Liver (tissue), 9 donors: ENCODE measurements around the gene RBM38. TPM values are rescaled to one million over a fixed set of nuclear protein-coding genes. Genes with fewer than 3 reads are reported as not detected.

Source experiments
- DNase-seq: peaks from one replicate; pipeline ENCODE4 v3.0.0-alpha.2; 2017; ENCODE audit warnings: low spot score
- H3K27ac ChIP-seq, 2 donors: one replicate each; pipeline ENCODE4 v1.7.0; 2013; ENCODE audit warnings: inconsistent platforms in 2 of 2, low read length in 2 of 2, control low read depth in 1 of 2, low read depth in 1 of 2, mild to moderate bottlenecking in 1 of 2
- H3K27me3 ChIP-seq, 4 donors: one replicate each; pipeline versions ENCODE4 v1.6.1 to v1.7.0; 2013; ENCODE audit warnings: low read length in 3 of 4, inconsistent platforms in 1 of 4, mild to moderate bottlenecking in 1 of 4, moderate library complexity in 1 of 4; ENCODE audit not compliant: control insufficient read depth in 4 of 4, insufficient read depth in 4 of 4
- H3K36me3 ChIP-seq, 4 donors: one replicate each; pipeline versions ENCODE4 v1.6.1 to v1.7.0; 2013; ENCODE audit warnings: low read length in 3 of 4, mild to moderate bottlenecking in 3 of 4, low read depth in 1 of 4, moderate library complexity in 1 of 4; ENCODE audit not compliant: control insufficient read depth in 4 of 4, insufficient read depth in 3 of 4
- H3K4me1 ChIP-seq, 4 donors: one replicate each; pipeline versions ENCODE4 v1.6.1 to v1.7.0; 2013; ENCODE audit warnings: low read length in 3 of 4, mild to moderate bottlenecking in 3 of 4, moderate library complexity in 1 of 4; ENCODE audit not compliant: control insufficient read depth in 4 of 4, insufficient read depth in 4 of 4
- H3K4me3 ChIP-seq, 3 donors: one replicate each; pipeline versions ENCODE4 v1.6.1 to v1.7.0; 2013; ENCODE audit warnings: low read length in 3 of 3, control low read depth in 1 of 3, low read depth in 1 of 3, mild to moderate bottlenecking in 1 of 3
- H3K9ac ChIP-seq, 2 donors: one replicate each; pipeline ENCODE4 v1.7.0; 2013; ENCODE audit warnings: low read length in 2 of 2, mild to moderate bottlenecking in 2 of 2, moderate library complexity in 2 of 2, control low read depth in 1 of 2, low read depth in 1 of 2
- H3K9me3 ChIP-seq, 4 donors: one replicate each; pipeline versions ENCODE4 v1.6.1 to v1.7.0; 2013; ENCODE audit warnings: low read length in 3 of 4; ENCODE audit not compliant: control insufficient read depth in 4 of 4
- ATF3 ChIP-seq: IDR thresholded peaks from 2 replicates; pipeline ENCODE4 v1.6.1; 2016; ENCODE audit warnings: antibody characterized with exemption
- CTCF ChIP-seq: fragments of 150-350 bp; IDR thresholded peaks from 2 replicates; pipeline ENCODE4 v1.5.1; 2017; ENCODE audit warnings: improper control_type of control experiment, low read depth, low read length; ENCODE audit not compliant: missing input control
- EGR1 ChIP-seq, 2 donors: IDR thresholded peaks; 2 replicates each; pipeline ENCODE4 v1.6.1; 2016 to 2018; ENCODE audit warnings: antibody characterized with exemption in 2 of 2, low read depth in 2 of 2
- FOXA1 ChIP-seq: IDR thresholded peaks from 2 replicates; pipeline ENCODE4 v1.6.1; 2016; ENCODE audit warnings: antibody characterized with exemption
- GABPA ChIP-seq, 2 donors: IDR thresholded peaks in 1 of 2; conservative IDR thresholded peaks in 1 of 2; 2 replicates each; pipeline ENCODE4 v1.6.1; 2016; ENCODE audit warnings: antibody characterized with exemption in 2 of 2, mild to moderate bottlenecking in 1 of 2, moderate library complexity in 1 of 2
- HNF4A ChIP-seq, 2 donors: conservative IDR thresholded peaks; 2 replicates each; pipeline ENCODE4 v1.6.1; 2016; ENCODE audit warnings: antibody characterized with exemption in 2 of 2, mild to moderate bottlenecking in 2 of 2
- JUND ChIP-seq, 2 donors: IDR thresholded peaks; 2 replicates each; pipeline ENCODE4 v1.6.1; 2016; ENCODE audit warnings: antibody characterized with exemption in 2 of 2
- MAX ChIP-seq: IDR thresholded peaks from 2 replicates; pipeline ENCODE4 v1.6.1; 2016; ENCODE audit warnings: antibody characterized with exemption
- RAD21 ChIP-seq, 2 donors: IDR thresholded peaks; 2 replicates each; pipeline ENCODE4 v1.6.1; 2016; ENCODE audit warnings: antibody characterized with exemption in 2 of 2, mild to moderate bottlenecking in 2 of 2
- REST ChIP-seq: IDR thresholded peaks from 2 replicates; pipeline ENCODE4 v1.6.1; 2016; ENCODE audit warnings: antibody characterized with exemption, mild to moderate bottlenecking
- RXRA ChIP-seq, 2 donors: IDR thresholded peaks; 2 replicates each; pipeline ENCODE4 v1.6.1; 2017 to 2018; ENCODE audit warnings: antibody characterized with exemption in 2 of 2, mild to moderate bottlenecking in 1 of 2
- SP1 ChIP-seq: IDR thresholded peaks from 2 replicates; pipeline ENCODE4 v1.6.1; 2018; ENCODE audit warnings: antibody characterized with exemption, mild to moderate bottlenecking
- TAF1 ChIP-seq: conservative IDR thresholded peaks from 2 replicates; pipeline ENCODE4 v1.6.1; 2016; ENCODE audit warnings: antibody characterized with exemption, mild to moderate bottlenecking
- YY1 ChIP-seq: IDR thresholded peaks from 2 replicates; pipeline ENCODE4 v1.6.1; 2016; ENCODE audit warnings: antibody characterized with exemption, mild to moderate bottlenecking
- ZBTB33 ChIP-seq: IDR thresholded peaks from 2 replicates; pipeline ENCODE4 v1.6.1; 2016; ENCODE audit warnings: antibody characterized with exemption
- WGBS: extraction: QIAGEN DNeasy Blood & Tissue Kit; methylation state at CpG from one replicate; pipeline ENCODE4 v1.1.7; 2013; 5-methylcytosine and 5-hydroxymethylcytosine counted together
- polyA plus RNA-seq, 2 donors: library from polyadenylated mRNA; stranded (reverse) in 1 of 2; unstranded in 1 of 2; fragments of 200-250 nt in 1 of 2; fragments of >200 nt in 1 of 2; fragmentation: Nextera tagmentation in 1 of 2; extraction: Ambion mirVana in 1 of 2; gene quantifications; one replicate each; pipeline versions ENCODE4 v1.2.1 to v1.2.3, GENCODE V29; 2013 to 2015
- total RNA-seq, 2 donors: library from RNA; depleted of rRNA; stranded (reverse); fragments of >200 nt; gene quantifications; one replicate each; pipeline ENCODE4 v1.2.3, GENCODE V29; 2014
- donor health status: healthy.
- donor health status: healthy.
- donor health status: healthy.
- donor health status: healthy.
- donor health status: healthy.

The RBM38 gene
- total and polyA plus RNA-seq, 4 donors, result 1.4 to 258 (median 6.0) TPM

GRCh38 chr20:57411406-57412283, 20.4 kb downstream of the RBM38 start:
- no peak for TF ChIP-seq RXRA (IDR thresholded peaks at IDR 0.05)
- TF ChIP-seq FOXA1, result no peak
- no peak for TF ChIP-seq SP1
- DNase-seq, result no peak
- peaks cover 5 to 20% (median 7%) of the 10 kb centered on the region in 4 donors for H3K36me3 ChIP-seq
- H3K27me3 ChIP-seq, result no peaks in the 10 kb centered on the region
- 93% methylated on average over 31 of the region's 31 CpGs for WGBS
- H3K4me1 ChIP-seq, result no peaks in the 10 kb centered on the region
- H3K9ac ChIP-seq, result no peak overlapping the region
- no peak overlapping the region for H3K27ac ChIP-seq
- H3K9me3 ChIP-seq, result no peaks in the 10 kb centered on the region
- H3K4me3 ChIP-seq, result no peak overlapping the region

GRCh38 chr20:57412347-57413029, 21.3 kb downstream of the RBM38 start:
- TF ChIP-seq FOXA1 (no peak), CTCF (no peak), RAD21 (IDR thresholded peaks at IDR 0.05) (no peak)
- Histone ChIP-seq H3K9me3 (no peaks in the 10 kb centered on the region), H3K4me3 (no peak overlapping the region), H3K27ac (no peak overlapping the region), H3K27me3 (no peaks in the 10 kb centered on the region), H3K36me3 (peaks cover 4 to 16% (median 6%) of the 10 kb centered on the region in 4 donors), H3K9ac (no peak overlapping the region), H3K4me1 (no peaks in the 10 kb centered on the region)
- DNase-seq, result no peak
- 86% methylated on average over 8 of the region's 8 CpGs for WGBS

GRCh38 chr20:57413986-57414385, 22.8 kb downstream of the RBM38 start:
- Histone ChIP-seq H3K27me3 (no peaks in the 10 kb centered on the region), H3K27ac (no peak overlapping the region), H3K36me3 (peaks cover 0 to 3% (median 0%) of the 10 kb centered on the region in 4 donors), H3K9me3 (no peaks in the 10 kb centered on the region), H3K9ac (no peak overlapping the region), H3K4me3 (no peak overlapping the region), H3K4me1 (no peaks in the 10 kb centered on the region)
- WGBS, result 95% methylated on average over 10 of the region's 10 CpGs
- no peak for DNase-seq
- no peak for TF ChIP-seq YY1
- no peak for TF ChIP-seq RXRA (IDR thresholded peaks at IDR 0.05)
- TF ChIP-seq HNF4A (conservative IDR thresholded peaks at IDR 0.05), result no peak
- TF ChIP-seq CTCF, result no peak
- no peak for TF ChIP-seq JUND (IDR thresholded peaks at IDR 0.05)
- no peak for TF ChIP-seq GABPA (IDR thresholded peaks at IDR 0.05 in 1 of 2, conservative IDR thresholded peaks at IDR 0.05 in 1 of 2)
- TF ChIP-seq REST, result no peak
- TF ChIP-seq SP1, result no peak
- no peak for TF ChIP-seq ZBTB33
- TF ChIP-seq ATF3, result no peak
- no peak for TF ChIP-seq MAX
- no peak for TF ChIP-seq EGR1 (IDR thresholded peaks at IDR 0.05; ENCODE audit: low read depth in 2 of 2)
- no peak for TF ChIP-seq TAF1
